Renal pelvis (tissue), 12 donors: ENCODE data around the gene SFXN5. TPM values are rescaled to one million over a fixed set of nuclear protein-coding genes. Genes with fewer than 3 reads are reported as not detected.
"Not testable (repeated sequence)": the region's sequence is repeated elsewhere in the genome, so short reads cannot be mapped to it uniquely, and the experiment has no call there.

Experiments
- DNase-seq: peaks from one replicate; pipeline ENCODE4 v3.0.0-alpha.2; 2013
- long read RNA-seq, 16 experiments: transcript quantifications; one replicate each; lab custom pipeline, GENCODE V29; 2026
- polyA plus RNA-seq, 3 donors: library from polyadenylated mRNA; unstranded; fragments of 120-200 nt; gene quantifications; one replicate each; pipeline ENCODE4 v1.2.1, GENCODE V29; 2013; ENCODE audit not compliant: insufficient read length in 3 of 3

Gene SFXN5, protein sequence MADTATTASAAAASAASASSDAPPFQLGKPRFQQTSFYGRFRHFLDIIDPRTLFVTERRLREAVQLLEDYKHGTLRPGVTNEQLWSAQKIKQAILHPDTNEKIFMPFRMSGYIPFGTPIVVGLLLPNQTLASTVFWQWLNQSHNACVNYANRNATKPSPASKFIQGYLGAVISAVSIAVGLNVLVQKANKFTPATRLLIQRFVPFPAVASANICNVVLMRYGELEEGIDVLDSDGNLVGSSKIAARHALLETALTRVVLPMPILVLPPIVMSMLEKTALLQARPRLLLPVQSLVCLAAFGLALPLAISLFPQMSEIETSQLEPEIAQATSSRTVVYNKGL
- polyA plus RNA-seq = 10 to 100 TPM; 28.8 to 32.8 (median 30.1) TPM
- long read RNA-seq, donor 1, full-length matches to known transcripts = 1 of 1 reads
- long read RNA-seq, donor 1, partial matches to known transcripts = 0 of 1 reads
- long read RNA-seq, donor 1, other reads (novel, unspliced or antisense) = 0 of 1 reads
- long read RNA-seq, donor 2 = 0 reads
- long read RNA-seq, donor 3, full-length matches to known transcripts = 2 of 2 reads
- long read RNA-seq, donor 3, partial matches to known transcripts = 0 of 2 reads
- long read RNA-seq, donor 3, other reads (novel, unspliced or antisense) = 0 of 2 reads
- long read RNA-seq, donor 4, full-length matches to known transcripts = 3 of 3 reads
- long read RNA-seq, donor 4, partial matches to known transcripts = 0 of 3 reads
- long read RNA-seq, donor 4, other reads (novel, unspliced or antisense) = 0 of 3 reads
- long read RNA-seq, donor 5 = 0 reads
- long read RNA-seq, donor 6, full-length matches to known transcripts = 3 of 3 reads
- long read RNA-seq, donor 6, partial matches to known transcripts = 0 of 3 reads
- long read RNA-seq, donor 6, other reads (novel, unspliced or antisense) = 0 of 3 reads
- long read RNA-seq, donor 7, full-length matches to known transcripts = 5 of 5 reads
- long read RNA-seq, donor 7, partial matches to known transcripts = 0 of 5 reads
- long read RNA-seq, donor 7, other reads (novel, unspliced or antisense) = 0 of 5 reads
- long read RNA-seq, donor 8 = 0 reads
- long read RNA-seq, donor 9, full-length matches to known transcripts = 3 of 3 reads
- long read RNA-seq, donor 9, partial matches to known transcripts = 0 of 3 reads
- long read RNA-seq, donor 9, other reads (novel, unspliced or antisense) = 0 of 3 reads
- long read RNA-seq, donor 10, full-length matches to known transcripts = 4 of 4 reads
- long read RNA-seq, donor 10, partial matches to known transcripts = 0 of 4 reads
- long read RNA-seq, donor 10, other reads (novel, unspliced or antisense) = 0 of 4 reads
- long read RNA-seq, donor 11 = 0 reads
- long read RNA-seq, donor 12, full-length matches to known transcripts = 1 of 1 reads
- long read RNA-seq, donor 12, partial matches to known transcripts = 0 of 1 reads
- long read RNA-seq, donor 12, other reads (novel, unspliced or antisense) = 0 of 1 reads
- long read RNA-seq, donor 13, full-length matches to known transcripts = 2 of 2 reads
- long read RNA-seq, donor 13, partial matches to known transcripts = 0 of 2 reads
- long read RNA-seq, donor 13, other reads (novel, unspliced or antisense) = 0 of 2 reads
- long read RNA-seq, donor 14 = 0 reads
- long read RNA-seq, donor 15, full-length matches to known transcripts = 3 of 3 reads
- long read RNA-seq, donor 15, partial matches to known transcripts = 0 of 3 reads
- long read RNA-seq, donor 15, other reads (novel, unspliced or antisense) = 0 of 3 reads
- long read RNA-seq, donor 16, full-length matches to known transcripts = 4 of 4 reads
- long read RNA-seq, donor 16, partial matches to known transcripts = 0 of 4 reads
- long read RNA-seq, donor 16, other reads (novel, unspliced or antisense) = 0 of 4 reads

DNA sequence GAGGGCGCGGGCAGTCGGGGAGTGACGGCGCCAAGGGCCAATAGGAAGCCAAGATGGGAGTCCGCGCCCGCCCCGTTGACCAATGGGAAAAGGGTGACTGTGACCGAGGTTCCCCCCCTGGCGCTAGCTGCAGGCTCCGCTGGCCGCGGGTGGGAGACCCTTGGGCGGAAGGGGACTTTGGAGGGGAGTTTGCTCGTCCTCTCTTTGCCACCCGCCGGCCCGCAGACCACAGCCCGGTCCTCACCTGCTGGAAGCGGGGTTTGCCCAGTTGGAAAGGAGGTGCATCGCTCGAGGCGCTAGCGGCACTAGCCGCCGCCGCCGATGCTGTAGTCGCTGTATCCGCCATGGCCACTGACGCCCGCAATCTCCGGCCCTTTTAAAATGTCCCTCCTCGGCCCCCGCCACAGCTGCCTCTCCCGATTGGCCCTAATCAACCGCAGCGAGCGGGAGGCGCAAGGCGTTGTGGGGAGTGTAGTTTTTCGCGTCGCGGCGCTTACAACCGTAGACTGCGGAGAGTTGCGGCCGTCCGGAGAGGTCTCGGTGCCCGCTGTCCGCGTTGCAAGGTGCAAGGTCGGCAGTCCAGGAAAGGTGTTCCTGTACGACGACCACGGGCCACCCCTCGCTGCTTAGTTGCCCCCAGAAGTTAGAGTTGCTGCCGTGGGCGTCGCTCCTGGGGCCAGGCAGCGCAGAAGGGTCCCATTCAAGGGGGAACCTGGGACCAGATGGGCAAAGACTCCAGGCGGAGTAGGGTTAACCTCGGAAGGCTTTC, at the start of gene SFXN5:
SFXN5 (minus strand) TSS at position 353 of the 769 bp plus-strand sequence; CDS start at position 346, 7 bp downstream.
- peak; percentile 96 for DNase-seq

DNA sequence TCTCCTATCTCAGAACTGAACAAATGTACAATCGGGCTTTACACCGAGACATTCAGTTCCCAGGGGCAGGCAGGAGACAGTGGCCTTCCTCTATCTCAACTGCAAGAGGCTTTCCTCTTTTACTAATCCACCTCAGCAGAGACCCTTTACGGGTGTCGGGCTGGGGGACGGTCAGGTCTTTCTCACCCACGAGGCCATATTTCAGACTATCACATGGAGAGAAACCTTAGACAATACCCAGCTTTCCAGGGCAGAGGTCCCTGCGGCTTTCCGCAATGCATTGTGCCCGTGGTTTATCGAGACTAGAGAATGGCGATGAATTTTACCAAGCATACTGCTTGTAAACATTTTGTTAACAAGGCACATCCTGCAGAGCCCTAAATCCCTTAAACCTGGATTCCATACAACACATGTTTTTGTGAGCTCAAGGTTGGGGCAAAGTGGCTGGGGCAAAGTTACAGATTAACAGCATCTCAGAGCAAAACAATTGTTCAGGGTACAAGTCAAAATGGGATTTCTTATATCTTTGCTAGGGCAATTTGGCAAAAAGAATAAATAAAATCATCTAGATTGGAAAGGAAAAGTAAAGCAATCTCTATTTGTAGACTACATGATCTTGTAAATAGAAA, 48.2 kb upstream of the SFXN5 start:
- not testable (repeated sequence) for DNase-seq

DNA sequence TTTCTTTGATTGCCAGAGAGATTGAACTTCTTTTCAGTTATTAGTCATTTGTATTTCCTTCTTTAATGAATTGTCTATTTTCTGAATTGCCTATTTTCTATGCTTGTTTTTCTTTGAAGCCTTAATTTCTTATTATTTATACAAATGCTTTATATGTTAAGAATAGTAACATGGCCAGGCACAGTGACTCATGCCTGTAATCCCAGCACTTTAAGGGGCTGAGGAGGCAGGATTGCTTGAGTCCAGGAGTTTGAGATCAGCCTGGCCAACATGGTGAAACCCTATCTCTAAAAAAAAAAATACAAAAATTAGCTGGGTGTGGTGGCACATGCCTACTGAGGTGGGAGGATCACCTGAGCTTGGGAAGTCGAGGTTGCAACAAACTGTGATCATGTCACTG, 45.9 kb upstream of the SFXN5 start:
- no peak for DNase-seq

DNA sequence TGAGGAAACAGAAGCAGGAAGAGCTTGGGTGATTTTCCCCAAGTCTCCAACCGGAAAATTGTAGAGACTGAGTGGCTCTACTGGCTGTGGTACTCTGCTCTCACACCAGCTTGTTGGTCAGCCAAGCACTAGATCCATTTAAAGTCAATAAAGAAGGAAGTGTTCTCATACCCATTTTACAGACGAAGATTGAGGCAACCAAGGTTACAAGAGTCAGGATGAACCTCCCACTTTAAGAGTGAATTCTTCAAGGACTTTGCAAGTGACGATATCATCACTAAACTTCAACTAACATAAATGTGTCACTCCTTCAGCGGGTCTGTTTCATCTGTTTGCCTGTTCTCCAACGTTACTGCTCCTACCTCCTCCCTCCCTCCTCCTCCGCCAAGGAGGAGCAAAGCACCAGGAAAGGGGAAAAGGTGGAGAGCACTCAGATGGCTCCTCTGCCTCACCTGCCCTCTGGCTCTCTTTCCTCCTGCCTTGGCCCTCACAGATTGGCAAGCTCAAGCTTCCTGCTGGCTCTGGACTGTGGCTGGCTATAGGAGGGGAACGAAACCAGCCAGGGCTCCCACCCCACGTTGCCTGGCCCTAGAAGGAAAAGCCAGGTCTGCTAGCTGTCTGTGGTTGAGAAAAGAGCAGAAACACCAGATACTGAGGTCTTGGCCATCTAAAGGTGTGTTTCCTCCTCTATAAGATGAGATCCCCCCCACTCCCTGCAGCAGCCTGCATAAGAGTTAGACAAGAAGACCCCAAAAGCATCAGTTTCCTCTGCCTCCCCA, 44.9 kb upstream of the SFXN5 start:
- DNase-seq = no peak

DNA sequence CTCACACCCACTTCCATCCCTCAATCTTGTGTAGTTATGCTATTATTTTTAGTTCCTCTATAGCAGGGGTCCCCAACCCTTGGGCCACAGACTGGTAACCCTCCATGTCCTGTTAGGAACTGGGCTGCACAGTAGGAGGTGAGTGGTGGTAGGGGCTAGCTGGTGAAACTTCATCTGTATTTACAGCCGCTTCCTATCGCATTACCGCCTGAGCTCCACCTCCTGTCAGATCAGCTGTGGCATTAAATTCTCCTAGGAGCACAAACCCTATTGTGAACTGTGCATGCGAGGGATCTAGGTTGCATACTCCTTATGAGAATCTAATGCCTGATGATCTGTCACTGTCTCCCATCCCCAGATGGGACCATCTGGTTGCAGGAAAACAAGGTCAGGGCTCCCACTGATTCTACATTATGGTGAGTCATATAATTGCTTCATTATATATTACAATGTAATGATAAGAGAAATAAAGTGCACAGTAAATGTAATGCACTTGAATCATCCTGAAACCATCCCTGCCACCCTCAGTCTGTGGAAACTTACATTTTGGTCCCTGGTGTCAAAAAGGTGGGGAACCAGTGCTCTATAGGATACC, 42.9 kb upstream of the SFXN5 start:
- no peak for DNase-seq

DNA sequence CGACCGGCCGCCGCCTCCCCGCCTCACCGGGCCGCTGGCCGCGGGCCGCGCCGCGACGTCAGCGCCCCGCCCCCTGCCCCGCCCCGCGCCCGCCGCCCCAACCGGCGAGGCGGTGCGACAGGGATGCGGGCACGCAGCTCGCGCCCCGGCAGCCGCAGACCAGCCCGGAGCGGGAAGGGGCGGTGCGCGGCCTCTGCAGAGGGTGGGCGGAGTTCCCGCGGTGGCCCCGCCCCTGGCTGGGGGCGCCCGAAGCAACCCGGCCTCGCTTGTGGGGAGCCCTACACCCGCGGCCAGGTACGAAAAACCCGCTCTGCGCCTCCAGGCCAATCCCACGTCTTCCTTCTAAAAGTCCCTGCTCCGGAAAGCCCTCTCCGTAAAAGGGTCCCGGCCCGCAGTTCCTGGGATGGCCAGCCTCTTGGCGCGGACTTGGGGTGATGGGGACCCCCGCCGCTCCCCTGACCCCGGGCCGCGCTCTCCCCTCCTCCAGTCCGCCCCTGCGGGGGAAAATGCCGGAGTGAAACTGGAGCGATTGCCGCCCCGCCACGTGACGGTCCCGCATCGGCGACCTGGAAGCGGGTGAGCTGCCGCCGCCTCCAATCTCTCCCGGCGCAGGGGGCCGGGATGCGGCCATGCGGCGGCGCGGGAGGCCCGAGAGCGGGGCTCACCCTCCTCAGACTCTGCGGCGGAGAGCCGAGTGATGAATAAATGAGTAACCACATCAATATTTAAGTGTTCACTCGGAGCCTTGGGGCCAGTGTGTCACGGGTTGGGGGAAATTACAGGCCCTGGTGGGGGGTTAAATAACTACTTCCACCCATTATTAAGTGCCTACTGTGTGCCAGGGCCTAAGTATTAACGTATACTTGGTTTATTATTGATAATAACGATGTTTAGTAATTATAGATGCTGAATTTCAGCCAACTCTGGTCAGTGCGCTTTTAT, 41.7 kb upstream of the SFXN5 start, which contains the start of gene RAB11FIP5:
RAB11FIP5 (minus strand) TSS at position 36 of the 942 bp plus-strand sequence. CDS start 171 bp downstream, outside the sequence.
- DNase-seq = peak; percentile 64

DNA sequence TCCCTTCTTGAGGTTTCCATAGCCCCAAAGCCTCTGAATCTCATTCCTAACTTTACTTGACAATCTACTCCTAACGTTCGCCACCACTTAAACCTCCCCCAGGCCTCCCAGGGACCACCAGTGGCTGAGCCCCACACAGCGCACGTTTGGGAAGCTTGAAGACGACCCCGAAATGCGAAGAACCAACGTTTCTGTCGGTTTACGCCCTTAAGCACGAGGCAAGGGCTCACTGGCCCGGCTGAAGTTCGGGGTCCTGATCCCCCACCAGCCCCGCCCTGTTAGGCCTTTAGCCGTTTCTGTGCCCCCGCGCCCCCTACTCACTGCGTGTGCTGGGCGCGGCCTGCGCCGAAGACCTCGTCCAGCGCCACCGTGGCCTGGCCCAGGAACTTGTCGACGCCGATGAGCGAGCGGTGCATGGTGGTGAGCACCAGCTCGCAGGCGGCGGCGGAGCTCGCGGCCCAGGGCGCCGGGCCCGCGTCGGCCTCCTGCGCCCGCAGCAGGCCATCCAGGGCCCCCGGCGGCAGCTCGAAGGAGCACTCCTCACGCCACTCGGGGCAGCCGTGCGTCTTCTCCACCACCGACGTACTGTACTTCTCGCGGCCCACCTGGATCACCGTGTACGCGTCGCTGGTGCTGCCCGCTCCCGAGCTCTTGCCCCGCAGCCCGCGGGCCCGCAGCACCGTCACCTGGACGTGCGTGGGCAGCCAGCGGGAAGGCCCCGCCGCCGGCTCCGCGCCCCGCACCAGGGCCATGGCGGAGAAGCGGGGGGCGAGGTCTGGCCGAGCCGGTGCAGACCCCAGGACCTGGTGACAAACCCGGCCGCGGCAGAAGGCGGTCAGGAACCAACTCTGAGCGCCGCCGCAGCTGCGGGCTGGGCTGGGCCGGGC, 40.8 kb upstream of the SFXN5 start:
- no peak for DNase-seq

DNA sequence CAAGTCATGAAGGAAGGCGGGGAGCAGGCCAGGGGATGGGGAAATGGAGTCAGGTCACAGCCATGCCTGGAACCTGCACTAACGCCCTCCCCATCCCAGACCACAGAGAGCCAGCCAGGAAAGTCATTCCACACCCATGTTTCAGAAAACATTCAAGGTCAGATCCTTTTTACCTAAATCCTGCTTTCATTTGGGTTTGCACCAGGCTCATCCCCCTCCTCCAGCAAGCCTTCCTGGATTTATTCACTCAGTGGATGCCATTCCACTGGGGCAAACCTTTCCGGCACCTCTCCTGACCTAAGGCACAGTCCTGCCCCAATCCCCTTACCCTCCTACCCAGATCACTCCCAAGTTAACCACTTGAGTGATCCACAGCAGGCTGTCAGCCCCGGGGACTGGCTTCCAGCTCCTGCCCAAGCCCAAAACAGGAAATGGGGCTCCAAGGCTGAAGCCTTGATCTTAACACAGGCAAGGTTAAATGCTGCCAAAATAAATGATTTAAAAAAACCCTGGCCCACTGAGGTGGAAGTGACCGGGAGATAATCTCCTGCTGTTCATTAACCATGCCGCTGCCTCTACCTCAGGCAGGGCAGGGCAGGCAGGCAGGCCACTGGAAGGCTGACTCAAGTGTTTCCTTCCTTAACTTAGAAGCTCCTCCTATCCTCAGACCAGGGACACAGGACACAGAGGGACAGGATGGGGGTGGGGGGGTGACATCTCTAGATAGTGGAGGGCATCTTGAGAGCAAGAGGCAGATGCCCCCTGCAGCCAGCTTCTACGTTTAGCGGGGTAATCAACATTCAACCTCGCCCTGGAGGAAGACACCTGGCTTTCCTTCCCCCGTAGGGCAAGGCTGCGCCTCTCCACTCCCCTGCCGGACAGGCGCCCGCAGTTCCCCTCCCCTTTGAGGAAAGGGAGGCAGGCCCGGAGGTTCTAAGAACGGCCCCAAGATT, 39.8 kb upstream of the SFXN5 start:
- peak; percentile 20 for DNase-seq

DNA sequence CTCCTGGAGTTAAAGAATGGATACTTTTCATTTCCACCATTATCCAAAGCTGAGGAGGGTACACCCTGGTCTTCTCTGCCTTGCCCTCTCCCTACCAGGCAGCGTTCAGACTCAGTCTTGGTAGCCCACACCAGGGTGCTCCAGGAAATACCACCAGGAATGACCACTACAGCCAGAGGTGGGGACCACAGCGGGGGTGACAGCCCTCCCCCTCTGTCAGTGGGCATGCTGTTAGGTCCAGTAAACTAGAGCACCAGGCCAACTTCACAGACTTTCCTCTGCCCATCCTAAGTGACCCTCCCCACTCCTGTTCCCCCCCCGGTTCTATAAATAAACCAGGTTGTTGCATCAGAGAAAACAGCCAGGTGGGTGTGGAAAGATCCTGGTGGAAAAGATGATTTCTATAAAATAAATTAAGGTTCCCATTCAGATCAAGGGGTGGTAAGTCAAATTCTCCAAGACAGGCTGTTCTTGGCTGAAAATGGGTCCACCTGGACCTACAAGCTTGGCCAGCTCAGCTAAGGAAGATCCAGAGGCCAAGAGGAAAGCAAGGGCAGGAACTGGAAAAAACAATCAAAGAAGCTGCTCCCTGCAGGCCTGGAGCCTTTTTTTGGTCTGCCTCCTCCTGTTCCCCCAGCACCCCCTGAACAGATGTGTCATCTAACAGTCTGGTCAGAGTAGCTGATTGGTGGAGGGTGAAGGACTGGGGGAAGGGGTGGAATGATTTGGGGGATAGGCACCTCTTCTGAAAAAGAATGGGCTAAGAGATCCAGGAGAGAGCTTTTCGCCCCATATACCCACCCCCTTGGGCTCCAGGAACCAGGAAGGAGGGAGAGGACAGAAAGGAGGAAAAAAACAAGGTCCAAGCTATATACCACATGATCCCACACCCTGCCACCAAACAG, 38.9 kb upstream of the SFXN5 start:
- no peak for DNase-seq

DNA sequence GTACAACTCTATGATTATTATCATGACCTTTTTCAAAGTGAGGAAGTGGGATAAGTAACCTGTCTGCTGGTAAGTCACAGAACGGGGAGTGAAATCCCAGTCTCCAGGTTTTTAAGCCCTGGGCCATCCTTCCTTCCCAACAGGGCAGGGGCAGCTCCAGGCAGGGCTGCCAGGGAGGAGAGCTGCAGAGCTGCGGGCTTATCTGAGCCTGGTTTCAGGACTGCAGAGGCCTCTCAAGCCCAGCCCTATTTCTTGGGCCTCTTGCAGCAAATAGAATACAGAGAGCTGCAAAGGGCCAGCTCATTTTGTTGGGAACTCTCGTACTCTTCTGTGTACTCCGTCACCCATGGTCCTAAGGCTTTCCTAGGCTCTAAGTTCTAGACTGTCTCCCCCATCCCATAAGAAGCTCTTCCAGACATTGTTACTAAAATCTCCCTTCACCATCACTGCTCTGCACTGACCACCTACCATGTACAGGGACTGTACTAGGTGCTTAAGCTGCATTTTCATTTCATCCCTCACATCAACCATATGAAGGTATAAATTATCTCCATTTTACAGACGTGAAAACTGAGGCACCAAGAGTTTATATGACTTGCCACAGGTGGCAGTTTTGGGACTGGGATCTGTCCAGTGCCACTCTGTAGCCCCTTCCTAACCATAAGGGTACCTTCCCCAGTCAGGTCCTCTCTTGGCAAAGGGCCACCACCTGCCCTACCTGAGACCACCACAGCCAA, 38.1 kb upstream of the SFXN5 start:
- DNase-seq = no peak

DNA sequence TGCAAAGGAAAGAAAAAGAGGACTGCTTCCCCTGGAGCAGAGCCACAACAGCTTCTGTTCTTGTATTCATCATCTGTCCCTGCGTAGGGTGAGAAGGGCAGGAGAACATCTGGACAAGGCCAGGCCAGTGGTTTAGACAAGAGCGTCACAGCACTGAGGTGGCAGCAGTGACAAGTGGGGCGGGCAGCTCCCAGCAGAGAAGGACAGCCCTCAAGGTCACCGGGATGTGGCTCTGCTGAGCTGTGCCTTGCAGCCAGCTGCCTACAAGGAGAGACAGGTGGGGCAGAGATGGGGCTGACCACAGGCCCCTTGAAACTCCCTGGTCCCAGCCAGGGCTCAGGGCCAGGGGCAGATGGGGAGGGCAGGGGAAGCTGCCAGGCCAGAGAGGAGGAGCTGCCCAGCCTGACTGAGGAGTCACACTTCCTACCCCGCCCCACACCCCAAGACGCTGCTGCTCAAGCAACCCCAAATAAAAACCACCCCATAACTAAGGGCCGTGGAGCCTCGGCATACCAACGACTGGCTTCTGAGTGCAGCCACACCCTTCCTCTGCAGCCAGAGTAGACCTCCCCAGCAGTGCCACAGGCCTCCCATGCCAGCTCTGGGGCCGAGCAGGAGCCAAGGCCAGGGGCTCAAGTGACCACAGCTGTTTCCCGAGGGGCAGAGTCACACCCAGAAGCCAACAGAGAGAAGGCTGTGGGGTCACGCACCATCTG, 35.9 kb upstream of the SFXN5 start:
- no peak for DNase-seq

DNA sequence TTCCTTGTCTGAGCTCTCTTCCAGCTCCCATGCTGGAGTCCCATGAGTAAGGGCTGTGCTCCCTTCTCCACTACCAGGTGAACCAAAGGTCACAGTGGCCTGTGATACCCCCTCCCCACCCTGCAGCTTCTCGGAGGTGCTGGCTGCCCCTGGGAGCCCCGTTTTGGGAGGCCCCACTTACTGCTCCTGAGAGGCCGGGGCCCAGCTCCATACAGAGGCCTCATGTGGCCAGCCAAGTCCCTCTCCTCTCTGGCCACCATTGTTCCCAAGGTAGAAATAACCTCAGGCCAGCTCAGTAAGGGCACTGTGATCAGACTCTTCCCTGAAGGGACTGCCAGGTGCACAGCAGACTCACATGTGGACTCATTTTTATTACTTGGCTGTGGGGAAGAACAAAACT, 35.3 kb upstream of the SFXN5 start:
- DNase-seq = no peak
